HS-5 (cell line): ENCODE results near the gene NECTIN4.
"Not testable (repeated sequence)": the region's sequence is repeated elsewhere in the genome, so short reads cannot be mapped to it uniquely, and the experiment has no call there.

Experiments
- DNase-seq: peaks from one replicate; pipeline ENCODE4 v3.0.0-alpha.2; 2012; ENCODE audit warnings: low read depth

The NECTIN4 gene

DNA sequence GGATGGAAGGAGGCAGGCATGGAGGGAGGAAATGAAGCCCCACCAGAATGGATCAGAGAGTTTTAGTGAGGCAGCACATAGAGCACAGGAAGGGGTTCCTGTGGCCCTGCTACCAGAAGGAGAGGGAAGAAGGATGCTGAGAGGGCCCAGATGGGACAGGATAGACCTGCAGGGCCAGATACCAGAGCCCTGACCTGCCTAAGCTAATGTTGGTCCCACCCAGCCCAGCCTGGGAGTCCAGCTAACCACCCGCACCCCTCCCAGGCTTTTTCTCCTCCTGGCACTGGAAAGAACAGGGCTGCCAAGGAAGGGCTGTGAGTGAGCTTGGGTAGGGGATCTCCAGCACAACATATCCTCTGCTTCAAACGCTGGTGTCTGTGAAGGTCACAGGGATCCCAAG lies 6.9 kb downstream of the NECTIN4 start:
- DNase-seq, result no peak

DNA sequence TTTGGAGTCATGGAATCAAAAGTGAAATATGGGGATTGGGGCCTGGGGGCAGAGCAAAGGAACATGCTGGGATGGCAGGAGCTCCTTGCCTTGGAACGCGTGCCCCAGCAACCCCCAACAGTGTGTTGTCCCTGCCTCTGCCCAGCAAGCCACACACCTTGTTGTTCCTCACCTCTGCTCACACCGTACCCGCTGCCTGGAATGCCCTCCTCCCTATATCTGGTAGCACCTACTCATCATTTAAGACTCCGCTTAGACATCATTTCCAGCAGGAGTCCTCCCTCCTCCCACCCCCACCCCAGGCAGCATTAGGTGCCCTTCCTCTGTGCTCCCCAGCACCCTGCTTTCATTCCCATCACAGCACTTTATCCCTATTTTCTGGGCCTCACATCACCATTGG lies 7.8 kb downstream of the NECTIN4 start:
- no peak for DNase-seq

- no peak for DNase-seq
These were observed 8.6 kb downstream of the NECTIN4 start for GRCh38 chr1:161080441-161081405.

DNA sequence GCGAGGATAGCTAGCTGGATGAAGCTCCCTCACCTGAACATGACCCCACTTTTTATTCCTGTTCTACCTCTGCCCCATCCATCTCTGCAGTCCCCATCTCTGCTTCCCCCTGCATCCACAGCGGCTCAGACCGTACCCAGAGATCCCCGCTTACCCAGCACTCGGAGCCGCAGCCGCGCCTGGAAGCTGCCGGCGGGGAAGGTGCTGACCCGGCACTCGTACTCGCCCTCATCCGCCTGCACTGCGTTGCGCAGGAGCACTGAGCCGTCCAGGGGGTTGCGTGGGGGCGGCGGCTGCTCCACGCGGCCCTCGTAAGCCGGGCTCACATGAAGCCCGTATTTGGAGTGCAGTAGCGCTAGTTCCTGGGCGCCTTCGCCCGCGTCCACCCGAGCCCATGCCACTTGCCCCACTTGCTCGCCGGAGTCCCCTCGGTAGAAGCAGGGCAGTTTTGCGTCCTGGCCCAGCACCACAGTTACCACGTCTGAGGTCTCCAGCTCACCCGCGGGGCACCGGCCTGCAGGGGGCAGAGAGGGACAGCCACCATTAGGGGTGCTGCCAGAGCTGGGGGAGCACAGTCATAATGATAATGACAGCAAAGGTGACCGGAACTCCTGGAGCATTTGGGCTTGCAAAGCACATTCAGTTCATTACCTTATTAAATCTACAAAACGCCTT lies 9.8 kb downstream of the NECTIN4 start:
- DNase-seq, result no peak

DNA sequence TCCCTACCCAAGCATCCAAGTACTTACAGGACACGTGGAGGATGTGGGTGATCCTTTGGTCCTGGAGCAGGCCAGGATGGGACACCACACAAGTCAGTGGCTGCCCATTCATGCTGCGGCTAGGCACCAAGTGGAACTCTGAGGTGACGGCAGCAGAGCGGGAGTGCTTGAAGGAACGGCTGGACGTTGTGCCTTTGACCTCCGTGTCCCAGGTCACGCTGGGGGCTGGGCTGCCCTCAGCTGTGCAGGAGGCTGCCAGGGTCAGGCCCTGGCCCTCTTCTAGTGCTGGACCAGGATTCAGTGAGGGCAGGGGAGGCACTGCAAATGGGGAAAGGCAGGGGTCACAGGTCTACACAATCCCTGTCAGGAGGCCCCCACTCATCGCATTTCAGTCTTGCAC lies 11.9 kb downstream of the NECTIN4 start:
- DNase-seq, result no peak

DNA sequence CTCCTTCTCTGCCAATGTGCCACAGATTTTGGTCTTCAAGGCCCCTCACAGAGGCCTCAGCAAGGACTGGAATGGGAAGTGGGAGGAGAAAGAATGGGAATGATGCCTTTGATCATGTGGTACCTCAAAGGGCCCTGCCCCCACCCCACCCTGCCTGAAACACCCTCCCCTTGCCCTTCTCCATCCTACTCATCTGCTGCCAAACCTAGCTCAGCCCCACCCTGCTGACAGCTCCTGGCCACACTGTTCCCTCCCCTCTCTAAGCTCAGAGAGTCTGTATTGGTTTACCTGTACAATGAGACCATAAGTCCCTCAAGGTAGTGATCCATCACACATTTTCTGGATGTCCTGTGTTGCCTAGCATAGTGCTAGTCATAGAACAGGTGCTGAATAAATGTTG lies 12.9 kb downstream of the NECTIN4 start:
- DNase-seq, result no peak

DNA sequence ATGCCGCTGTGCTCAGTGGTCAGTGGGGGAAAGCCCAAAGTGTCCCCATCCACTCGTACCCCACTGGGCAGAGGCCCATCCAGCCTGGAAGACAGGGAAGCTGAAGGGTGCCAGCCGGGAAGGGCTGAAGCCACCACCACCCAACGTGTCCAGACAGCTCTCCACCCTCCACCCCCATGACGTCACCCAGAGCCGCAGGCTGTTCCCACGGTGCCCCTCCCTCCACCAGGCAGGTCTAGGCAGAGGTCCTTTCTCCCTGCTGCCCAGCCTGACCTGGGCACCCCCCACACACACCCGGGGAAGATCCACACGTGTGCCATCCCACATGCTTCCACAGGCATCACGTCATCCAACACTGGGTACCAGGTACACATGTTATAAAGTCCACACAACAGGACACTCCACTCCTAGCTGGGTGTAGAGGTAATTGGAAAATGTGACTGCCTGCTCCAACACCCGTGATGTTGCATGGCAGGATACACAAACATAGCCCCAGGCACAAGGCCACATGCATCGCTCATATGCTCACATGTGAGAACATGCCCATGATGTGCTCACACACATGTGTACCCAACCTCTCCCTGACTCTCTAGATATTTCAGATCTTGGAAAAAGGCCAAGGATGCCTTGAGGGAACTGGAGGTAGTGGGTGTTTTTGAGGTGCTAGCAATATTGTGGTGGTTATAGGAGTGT lies 14.5 kb downstream of the NECTIN4 start:
- DNase-seq, result no peak

- no peak for DNase-seq
These were observed 15.8 kb downstream of the NECTIN4 start for GRCh38 chr1:161073474-161074121.

- no peak for DNase-seq
These were observed 16.5 kb downstream of the NECTIN4 start for GRCh38 chr1:161072751-161073449.

DNA sequence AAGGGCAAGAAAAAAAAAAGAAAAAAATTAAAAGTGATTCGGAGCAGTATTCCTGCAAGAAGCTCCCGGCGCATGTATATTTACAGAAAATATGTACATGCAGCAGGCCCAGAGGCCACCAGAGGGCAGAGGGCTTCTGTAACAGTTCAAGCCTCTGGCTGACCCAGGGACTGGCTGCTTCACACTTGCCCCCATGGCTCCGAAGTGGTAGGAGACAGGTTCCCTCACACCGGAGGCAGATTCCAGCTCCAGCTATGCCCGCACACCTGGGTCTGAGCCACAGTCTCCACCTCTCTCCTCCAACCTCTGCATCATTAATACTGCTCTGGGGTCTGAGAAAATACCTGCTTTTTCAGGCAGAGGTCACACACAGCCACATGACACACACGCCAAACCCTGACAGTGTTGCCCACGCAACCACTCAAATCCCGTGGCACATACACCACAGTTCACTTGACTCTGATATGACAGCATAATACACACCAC lies 17.4 kb downstream of the NECTIN4 start:
- DNase-seq, result no peak

GRCh38 chr1:161070761-161071160 lies 18.6 kb downstream of the NECTIN4 start:
- no peak for DNase-seq

GRCh38 chr1:161069731-161070270 lies 19.6 kb downstream of the NECTIN4 start, which contains the start of gene ARHGAP30:
Gene ARHGAP30 (minus strand): TSS chr1:161069891. CDS start chr1:161069624, 267 bp downstream.
- DNase-seq, result no peak

GRCh38 chr1:161069241-161069640 lies 20.1 kb downstream of the NECTIN4 start:
- DNase-seq, result no peak

DNA sequence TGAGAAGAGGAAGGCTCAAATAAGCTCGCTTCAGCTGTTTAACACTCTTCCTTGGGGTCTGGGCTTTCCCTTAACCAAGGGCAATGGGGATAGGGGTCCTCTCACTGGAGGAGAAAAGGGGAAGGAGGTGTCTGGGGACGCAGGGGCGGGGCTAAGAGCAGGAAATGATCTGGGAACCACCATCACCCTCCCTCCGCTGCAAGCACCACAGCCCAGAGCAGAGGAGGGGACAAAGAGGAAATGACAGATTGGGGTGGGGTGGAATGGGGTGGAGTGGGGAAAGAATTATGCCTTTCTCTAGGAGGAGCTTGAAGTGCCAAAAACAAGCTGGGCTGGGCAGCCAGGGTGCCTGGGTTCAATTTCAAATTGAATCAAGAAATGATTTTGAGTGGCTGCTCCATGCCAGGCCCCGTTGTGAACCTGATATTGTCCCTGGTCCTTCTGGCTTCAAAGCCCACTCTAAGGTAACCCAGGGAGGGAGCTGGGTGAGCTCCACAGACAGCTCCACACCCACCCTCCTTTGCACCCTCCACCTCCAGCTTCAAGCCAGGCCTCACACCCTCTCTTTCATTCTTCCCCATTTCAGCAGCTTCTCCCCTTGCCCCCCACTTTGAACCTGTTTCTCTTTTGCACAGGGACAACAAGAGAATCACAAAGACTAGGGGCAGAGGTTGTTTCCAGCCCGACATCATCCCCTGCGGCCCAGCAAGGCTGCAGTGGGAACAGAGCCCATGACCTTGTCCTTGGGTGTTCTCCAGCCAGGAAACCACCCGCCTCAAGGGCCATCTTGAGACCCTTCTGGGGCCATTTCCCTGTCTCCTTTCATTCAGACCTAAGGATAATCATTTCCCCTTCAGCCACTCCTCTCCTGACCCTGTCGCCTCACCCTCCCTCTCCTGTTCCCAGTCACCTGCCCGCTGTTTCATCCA lies 20.8 kb downstream of the NECTIN4 start:
- DNase-seq, result no peak

GRCh38 chr1:161066694-161067093 lies 22.7 kb downstream of the NECTIN4 start:
- no peak for DNase-seq

- not testable (repeated sequence) for DNase-seq
These were observed 23.7 kb downstream of the NECTIN4 start for GRCh38 chr1:161065681-161066080.

DNA sequence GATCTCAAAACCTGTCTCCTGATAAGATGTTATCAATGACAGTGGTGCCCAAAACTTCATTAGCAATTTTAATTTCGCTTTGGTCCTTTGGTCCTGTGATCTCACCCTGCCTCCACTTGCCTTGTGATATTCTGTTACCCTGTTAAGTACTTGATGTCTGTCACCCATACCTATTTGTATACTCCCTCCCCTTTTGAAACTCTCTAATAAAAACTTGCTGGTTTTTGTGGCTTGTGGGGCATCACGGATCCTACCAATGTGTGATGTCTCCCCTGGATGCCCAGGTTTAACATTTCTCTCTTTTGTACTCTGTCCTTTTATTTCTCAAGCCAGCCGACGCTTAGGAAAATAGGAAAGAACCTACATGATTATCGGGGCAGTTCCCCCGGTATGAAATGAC lies 25.4 kb downstream of the NECTIN4 start:
- not testable (repeated sequence) for DNase-seq

GRCh38 chr1:161061419-161061818 lies 27.9 kb downstream of the NECTIN4 start:
- DNase-seq, result no peak

DNA sequence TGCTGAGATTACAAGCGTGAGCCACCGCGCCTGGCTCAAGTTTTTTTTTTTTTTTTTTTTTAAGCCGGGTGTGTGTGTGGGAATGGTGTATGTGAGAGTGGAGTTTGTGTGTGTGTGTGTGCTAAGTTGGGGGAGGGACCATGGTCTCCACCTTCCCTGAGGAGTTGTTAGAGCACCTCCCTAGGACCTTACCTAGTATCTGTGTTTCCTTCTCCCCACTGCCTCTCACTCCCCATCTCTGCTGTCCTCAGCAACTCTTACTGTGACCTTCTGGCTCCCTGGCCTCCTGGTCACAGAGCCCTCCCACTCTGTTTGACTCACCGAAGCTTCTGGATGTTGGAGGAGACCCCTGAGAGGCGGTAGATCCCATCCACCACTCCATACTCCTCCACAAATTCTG lies 30.1 kb downstream of the NECTIN4 start:
- no peak for DNase-seq

GRCh38 chr1:161054805-161055204 lies 34.6 kb downstream of the NECTIN4 start:
- DNase-seq, result no peak
